NCI-H1694 treated with DMSO at 0.1 percent for 48 hours (cell line): ENCODE data around the gene F2RL3.
"Not testable (repeated sequence)": the region's sequence is repeated elsewhere in the genome, so short reads cannot be mapped to it uniquely, and the experiment has no call there.

ENCODE experiments used
- DNase-seq: peaks from one replicate; lab custom pipeline; 2025; lab: John Stamatoyannopoulos, UW

The F2RL3 gene

GRCh38 chr19:16874978-16875299 is 13.9 kb upstream of the F2RL3 start:
- DNase-seq = not testable (repeated sequence)

- no peak for DNase-seq
These were observed 12.9 kb upstream of the F2RL3 start for GRCh38 chr19:16875584-16876555.

DNA sequence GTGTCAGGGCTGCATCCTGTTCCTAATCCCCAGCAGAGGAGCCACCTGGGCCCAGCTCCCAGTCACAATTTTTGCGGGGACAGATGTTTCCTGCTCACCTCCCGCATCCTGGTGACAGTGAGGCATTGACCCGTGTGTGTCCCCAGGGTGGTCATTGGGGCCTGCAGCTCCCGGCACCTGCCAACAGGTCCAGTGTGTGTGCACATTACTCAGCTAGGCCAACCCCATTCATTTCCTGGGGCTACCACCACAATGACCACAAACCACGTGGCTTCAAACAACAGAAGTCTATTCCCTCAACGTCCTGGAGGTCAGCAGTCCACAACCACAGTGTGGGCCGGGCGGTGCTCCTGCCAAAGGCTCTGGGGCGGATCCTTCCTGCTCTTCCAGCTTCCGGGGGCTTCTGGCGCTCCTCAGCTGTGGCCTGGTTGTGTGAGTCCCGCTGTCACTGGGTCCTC is 11.9 kb upstream of the F2RL3 start:
- DNase-seq = no peak

GRCh38 chr19:16877581-16877980 is 11.2 kb upstream of the F2RL3 start:
- DNase-seq = no peak

DNA sequence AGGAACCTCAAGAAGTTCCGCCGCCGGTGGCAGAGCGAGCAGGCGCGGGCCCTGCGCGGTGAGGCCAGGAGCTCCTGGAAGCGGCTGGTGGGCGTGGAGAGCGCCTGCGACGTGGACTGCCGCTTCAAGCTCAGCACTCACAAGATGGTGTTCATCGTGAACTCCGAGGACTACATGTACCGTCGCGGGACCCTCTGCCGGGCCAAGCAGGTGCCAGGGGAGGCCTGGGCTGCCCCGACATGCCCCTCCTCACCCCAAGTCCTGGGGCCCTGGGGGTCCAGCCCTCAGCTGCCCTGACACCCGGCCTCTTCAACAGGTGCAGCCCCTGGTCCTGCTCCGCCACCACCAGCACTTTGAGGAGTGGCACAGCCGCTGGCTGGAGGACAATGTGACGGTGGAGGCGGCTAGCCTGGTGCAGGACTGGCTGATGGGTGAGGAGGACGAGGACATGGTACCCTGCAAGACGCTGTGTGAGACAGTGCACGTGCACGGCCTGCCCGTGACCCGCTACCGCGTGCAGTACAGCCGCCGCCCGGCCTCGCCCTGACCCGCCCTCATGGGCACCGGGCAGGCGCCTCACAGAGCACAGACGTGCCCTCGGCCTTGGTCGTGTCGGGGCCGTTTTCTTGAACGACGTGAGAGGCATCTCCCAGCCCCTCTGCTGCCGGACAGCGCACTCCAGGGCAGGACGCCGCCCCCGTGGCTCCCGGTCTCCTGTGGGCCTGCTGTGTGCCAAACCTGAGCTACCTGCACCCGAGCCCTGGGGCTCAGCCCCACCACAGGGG is 10.4 kb upstream of the F2RL3 start:
- DNase-seq = no peak

DNA sequence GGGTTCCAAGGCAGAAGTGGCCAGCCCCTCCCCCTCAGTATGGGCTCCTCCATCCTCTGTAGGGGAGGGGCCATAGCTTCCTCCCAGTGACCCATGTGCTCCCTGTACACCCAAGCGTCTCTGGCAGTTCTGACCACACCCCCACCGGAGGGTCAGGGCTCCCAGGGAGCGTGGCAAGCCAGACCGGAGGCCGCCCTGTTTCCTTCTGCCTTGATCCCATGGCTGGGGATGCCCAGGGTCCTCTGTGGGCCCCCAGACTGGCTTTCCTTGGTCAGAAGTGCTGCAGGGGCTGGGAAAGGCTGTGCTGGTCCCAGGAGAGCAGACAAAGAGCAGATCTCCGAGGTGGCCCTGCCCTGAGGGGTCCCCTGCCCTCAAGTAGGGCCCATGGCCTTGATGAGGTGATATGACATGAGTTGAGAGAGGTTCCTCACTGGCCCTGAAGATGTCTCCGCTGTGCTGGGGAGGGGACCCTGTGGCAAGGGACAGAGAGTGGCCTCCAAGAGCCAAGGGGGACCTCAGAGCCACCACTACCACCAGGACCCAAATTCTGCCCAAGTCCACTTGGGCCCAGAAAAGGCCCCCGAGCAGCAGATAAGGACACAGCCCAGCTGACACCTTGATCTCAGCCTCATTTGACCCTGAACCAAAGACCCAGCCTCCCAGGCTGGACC is 7.8 kb upstream of the F2RL3 start:
- DNase-seq = no peak

- no peak for DNase-seq
These were observed 6.7 kb upstream of the F2RL3 start for GRCh38 chr19:16882146-16882545.

DNA sequence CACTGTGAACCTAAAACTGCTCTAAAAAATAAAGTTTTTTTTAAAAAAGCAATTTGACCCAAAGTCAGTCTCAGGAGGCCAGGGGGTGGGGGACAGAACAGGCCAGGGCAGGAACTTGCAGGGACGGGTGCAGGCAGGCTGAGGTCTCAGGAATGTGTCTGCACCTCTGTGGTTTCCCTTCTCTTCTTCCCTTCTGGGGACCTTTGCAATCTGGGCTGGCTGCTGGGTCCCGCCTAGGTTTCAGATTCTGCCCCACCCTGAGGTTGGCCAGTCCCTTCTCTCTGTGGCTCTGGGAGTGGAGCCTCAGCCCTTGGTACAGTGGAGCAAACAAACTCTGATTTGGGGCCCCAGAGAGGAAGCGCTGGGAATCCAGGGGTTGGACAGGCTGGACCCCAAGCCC is 5.3 kb upstream of the F2RL3 start:
- DNase-seq = no peak

- DNase-seq = no peak
These were observed 3.6 kb upstream of the F2RL3 start for GRCh38 chr19:16885166-16885565.

DNA sequence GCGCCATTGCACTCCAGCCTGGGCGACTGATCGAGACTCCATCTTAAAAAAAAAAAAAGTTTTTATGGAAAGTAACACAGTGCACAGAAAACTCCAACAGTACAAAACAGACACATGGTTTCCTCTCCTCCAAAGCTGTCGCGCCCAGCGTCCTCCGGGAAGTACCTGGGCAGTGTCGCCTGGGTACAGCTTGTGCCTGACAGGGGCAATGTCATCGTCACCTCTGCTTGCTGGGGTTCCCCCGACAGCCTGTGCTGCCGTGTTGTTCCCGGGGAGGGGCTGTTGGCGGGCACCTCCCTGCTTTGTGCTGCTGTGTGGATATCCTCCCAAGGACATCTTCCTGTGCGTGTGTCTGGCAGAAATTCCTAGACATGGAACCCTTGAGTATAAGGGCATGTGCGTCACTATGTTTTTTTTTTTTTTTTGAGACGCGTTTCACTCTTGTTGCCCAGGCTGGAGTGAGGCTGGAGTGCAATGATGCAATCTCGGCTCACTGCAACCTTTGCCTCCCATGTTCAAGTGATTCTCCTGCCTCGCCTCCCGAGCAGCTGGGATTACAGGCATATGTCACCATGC is 2.4 kb upstream of the F2RL3 start:
- DNase-seq = no peak

GRCh38 chr19:16887353-16888265 is 1.2 kb upstream of the F2RL3 start:
- no peak for DNase-seq

DNA sequence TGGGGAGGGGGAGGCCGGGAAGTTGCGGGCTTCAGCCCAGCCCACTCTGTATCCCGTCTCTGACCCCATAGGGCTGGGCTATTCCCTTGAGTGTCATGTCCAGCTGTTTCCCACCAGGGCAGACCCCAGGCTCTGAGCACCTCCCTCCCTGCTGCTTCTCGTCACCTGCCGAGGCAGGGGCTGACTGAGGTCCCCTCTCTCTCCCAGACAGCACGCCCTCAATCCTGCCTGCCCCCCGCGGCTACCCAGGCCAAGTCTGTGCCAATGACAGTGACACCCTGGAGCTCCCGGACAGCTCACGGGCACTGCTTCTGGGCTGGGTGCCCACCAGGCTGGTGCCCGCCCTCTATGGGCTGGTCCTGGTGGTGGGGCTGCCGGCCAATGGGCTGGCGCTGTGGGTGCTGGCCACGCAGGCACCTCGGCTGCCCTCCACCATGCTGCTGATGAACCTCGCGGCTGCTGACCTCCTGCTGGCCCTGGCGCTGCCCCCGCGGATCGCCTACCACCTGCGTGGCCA is 625 bp downstream of the F2RL3 start:
- no peak for DNase-seq

DNA sequence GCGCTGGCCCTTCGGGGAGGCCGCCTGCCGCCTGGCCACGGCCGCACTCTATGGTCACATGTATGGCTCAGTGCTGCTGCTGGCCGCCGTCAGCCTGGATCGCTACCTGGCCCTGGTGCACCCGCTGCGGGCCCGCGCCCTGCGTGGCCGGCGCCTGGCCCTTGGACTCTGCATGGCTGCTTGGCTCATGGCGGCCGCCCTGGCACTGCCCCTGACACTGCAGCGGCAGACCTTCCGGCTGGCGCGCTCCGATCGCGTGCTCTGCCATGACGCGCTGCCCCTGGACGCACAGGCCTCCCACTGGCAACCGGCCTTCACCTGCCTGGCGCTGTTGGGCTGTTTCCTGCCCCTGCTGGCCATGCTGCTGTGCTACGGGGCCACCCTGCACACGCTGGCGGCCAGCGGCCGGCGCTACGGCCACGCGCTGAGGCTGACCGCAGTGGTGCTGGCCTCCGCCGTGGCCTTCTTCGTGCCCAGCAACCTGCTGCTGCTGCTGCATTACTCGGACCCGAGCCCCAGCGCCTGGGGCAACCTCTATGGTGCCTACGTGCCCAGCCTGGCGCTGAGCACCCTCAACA is 1.2 kb downstream of the F2RL3 start:
- DNase-seq = no peak

- DNase-seq = no peak
These were observed 1.8 kb downstream of the F2RL3 start for GRCh38 chr19:16890461-16891184.

GRCh38 chr19:16891696-16892382 is 3.0 kb downstream of the F2RL3 start:
- no peak for DNase-seq

GRCh38 chr19:16892436-16892835 is 3.6 kb downstream of the F2RL3 start:
- no peak for DNase-seq

GRCh38 chr19:16892868-16893685 is 4.3 kb downstream of the F2RL3 start:
- DNase-seq = no peak

DNA sequence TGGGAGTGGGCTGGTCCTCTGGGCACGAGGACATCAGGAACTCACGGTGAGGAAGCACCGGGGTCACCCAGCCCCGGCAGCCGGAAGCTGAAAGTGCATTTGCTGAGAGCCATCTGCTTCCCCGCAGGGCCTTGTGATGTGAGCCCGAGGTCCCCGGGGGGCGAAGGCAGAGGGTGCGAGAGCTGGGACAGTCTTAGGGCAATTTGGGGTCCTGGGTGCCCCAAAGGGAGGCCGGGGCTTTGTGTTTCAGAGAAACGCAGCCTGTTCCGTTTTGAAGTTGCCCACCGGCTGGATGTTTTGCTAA is 4.8 kb downstream of the F2RL3 start:
- DNase-seq = no peak

GRCh38 chr19:16894080-16894479 is 5.3 kb downstream of the F2RL3 start:
- no peak for DNase-seq
